Naive B cell (primary cell): ENCODE results near the gene AIF1. TPM values are rescaled to one million over a fixed set of nuclear protein-coding genes. Genes with fewer than 3 reads are reported as not detected.

Experiments used
- ATAC-seq, 2 donors: fragments of 150-1000 bp; cut with Tn5 transposase; 2 replicates each; pipeline ENCODE4 v1.10.0; 2021; ENCODE audit warnings: low read depth in 2 of 2, mild to moderate bottlenecking in 2 of 2, moderate library complexity in 2 of 2
- DNase-seq: peaks from one replicate; pipeline ENCODE4 v3.0.0; 2022
- H3K27ac Mint-ChIP-seq, 6 donors: one replicate each; pipeline ENCODE4 v1.8.0; 2020 to 2022; ENCODE audit warnings: mild to moderate bottlenecking in 6 of 6, mixed read lengths in 6 of 6, moderate library complexity in 5 of 6, inconsistent platforms in 2 of 6
- H3K27me3 Mint-ChIP-seq, 3 donors: one replicate each; pipeline ENCODE4 v1.8.0; 2021 to 2022; ENCODE audit warnings: mixed read lengths in 3 of 3, mild to moderate bottlenecking in 1 of 3
- H3K36me3 Mint-ChIP-seq, 2 donors: one replicate each; pipeline ENCODE4 v1.8.0; 2020 to 2022; ENCODE audit warnings: mixed read lengths in 2 of 2, inconsistent platforms in 1 of 2, mild to moderate bottlenecking in 1 of 2
- H3K4me1 Mint-ChIP-seq, 3 donors: one replicate each; pipeline ENCODE4 v1.8.0; 2020 to 2022; ENCODE audit warnings: mixed read lengths in 3 of 3, inconsistent platforms in 1 of 3, mild to moderate bottlenecking in 1 of 3, moderate library complexity in 1 of 3
- H3K4me3 Mint-ChIP-seq, 8 donors: one replicate each; pipeline ENCODE4 v1.8.0; 2020 to 2022; ENCODE audit warnings: mild to moderate bottlenecking in 8 of 8, mixed read lengths in 8 of 8, moderate library complexity in 8 of 8, inconsistent platforms in 2 of 8
- H3K9me3 Mint-ChIP-seq, 7 donors: one replicate each; pipeline ENCODE4 v1.8.0; 2020 to 2022; ENCODE audit warnings: mixed read lengths in 7 of 7, mild to moderate bottlenecking in 5 of 7, inconsistent platforms in 2 of 7, moderate library complexity in 1 of 7
- polyA plus RNA-seq, 6 donors: library from polyadenylated mRNA; unstranded; fragments of 300-500 nt; fragmentation: Illumina TruSeq; gene quantifications; one replicate each; pipeline ENCODE4 v1.2.3, GENCODE V29; 2021; ENCODE audit warnings: low read depth in 6 of 6

Gene AIF1
- polyA plus RNA-seq, 6 donors from 2014 or later, result 0.50 to 14.4 (median 3.5) TPM

DNA sequence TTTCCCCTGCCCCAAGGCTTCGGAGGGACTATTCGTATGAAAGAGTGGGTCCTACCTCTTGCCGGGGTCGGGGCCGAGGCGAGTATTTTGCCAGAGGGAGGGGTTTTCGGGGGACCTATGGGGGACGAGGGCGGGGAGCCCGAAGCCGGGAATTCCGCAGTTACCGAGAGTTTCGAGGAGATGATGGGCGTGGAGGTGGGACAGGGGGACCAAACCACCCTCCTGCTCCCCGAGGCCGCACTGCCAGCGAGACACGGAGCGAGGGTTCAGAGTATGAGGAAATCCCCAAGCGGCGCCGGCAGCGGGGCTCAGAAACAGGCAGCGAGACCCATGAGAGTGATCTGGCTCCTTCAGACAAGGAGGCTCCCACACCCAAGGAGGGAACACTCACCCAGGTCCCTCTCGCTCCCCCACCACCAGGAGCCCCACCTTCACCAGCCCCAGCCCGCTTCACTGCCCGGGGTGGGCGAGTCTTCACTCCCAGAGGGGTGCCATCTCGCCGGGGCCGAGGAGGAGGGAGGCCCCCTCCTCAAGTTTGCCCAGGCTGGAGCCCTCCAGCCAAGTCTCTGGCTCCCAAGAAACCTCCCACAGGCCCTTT is 16.7 kb downstream of the AIF1 start:
- no peaks in the 10 kb centered on the region for H3K27me3 Mint-ChIP-seq
- H3K4me1 Mint-ChIP-seq, result peaks cover 0 to 12% (median 12%) of the 10 kb centered on the region in 3 donors
- H3K4me3 Mint-ChIP-seq, result no peak overlapping the region
- ATAC-seq, result no peak
- H3K27ac Mint-ChIP-seq, result peak overlapping the region in 2 of 6 donors; percentile 39 to 74
- H3K9me3 Mint-ChIP-seq, result no peaks in the 10 kb centered on the region
- DNase-seq, result no peak
- peaks cover 20 to 45% of the 10 kb centered on the region in 2 donors for H3K36me3 Mint-ChIP-seq

DNA sequence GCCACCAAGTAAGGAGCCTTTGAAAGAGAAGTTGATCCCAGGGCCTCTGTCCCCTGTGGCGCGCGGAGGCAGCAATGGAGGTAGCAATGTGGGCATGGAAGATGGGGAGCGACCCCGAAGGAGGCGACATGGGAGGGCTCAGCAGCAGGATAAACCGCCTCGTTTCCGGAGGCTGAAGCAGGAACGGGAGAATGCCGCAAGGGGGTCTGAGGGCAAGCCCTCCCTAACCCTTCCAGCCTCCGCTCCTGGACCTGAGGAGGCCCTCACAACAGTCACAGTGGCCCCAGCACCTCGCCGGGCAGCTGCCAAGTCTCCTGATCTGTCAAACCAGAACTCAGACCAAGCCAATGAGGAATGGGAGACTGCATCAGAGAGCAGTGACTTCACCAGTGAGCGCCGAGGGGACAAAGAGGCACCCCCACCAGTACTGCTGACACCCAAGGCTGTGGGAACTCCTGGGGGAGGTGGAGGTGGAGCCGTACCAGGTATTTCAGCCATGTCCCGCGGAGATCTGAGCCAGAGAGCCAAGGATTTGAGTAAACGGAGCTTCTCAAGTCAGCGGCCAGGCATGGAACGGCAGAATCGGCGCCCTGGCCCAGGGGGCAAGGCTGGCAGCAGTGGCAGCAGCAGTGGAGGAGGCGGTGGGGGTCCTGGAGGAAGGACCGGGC is 17.4 kb downstream of the AIF1 start:
- Mint-ChIP-seq H3K4me1 (peaks cover 0 to 10% (median 7%) of the 10 kb centered on the region in 3 donors), H3K27ac (peak overlapping the region in 1 of 6 donors; percentile 39), H3K4me3 (peak overlapping the region in 1 of 8 donors; percentile 52), H3K27me3 (no peaks in the 10 kb centered on the region), H3K36me3 (peaks cover 16 to 38% of the 10 kb centered on the region in 2 donors), H3K9me3 (no peaks in the 10 kb centered on the region)
- no peak for DNase-seq
- no peak for ATAC-seq

DNA sequence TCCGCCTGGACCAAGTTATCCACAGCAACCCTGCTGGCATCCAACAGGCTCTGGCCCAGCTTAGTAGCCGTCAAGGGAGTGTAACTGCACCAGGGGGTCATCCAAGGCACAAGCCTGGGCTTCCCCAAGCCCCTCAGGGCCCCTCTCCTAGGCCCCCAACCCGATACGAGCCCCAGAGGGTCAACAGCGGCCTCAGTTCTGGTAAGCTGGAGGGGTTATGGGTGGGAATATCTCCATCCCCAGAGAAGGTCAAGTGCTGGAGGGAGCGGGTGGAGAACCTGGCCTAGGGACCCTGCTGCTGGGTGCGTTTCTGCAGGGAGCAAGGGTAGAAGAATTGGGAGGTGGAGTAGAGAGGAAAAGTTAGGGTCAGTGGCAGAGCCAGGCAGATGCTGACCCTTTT is 18.4 kb downstream of the AIF1 start:
- H3K27me3 Mint-ChIP-seq, result no peaks in the 10 kb centered on the region
- H3K4me3 Mint-ChIP-seq, result no peak overlapping the region
- H3K4me1 Mint-ChIP-seq, result peaks cover 0 to 5% (median 0%) of the 10 kb centered on the region in 3 donors
- DNase-seq (no peak), ATAC-seq (no peak)
- H3K9me3 Mint-ChIP-seq, result no peaks in the 10 kb centered on the region
- peaks cover 8 to 29% of the 10 kb centered on the region in 2 donors for H3K36me3 Mint-ChIP-seq
- no peak overlapping the region for H3K27ac Mint-ChIP-seq

DNA sequence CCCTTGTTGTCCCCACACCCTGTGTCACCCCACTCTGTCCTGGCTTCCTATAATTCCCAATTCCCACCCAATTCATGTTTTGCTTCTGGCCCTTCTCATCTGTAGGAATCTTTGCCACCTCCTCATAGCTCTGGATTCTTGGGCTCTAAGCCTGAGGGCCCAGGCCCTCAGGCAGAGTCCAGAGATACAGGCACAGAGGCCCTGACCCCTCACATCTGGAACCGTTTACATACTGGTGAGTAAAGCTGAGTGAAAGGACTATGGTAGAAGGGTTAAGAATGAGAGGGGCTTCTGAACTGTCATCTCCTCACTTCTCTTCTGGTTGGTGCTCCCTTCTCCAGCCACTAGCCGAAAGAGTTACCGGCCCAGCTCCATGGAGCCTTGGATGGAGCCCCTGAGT is 19.1 kb downstream of the AIF1 start:
- peak overlapping the region in 2 of 6 donors; percentile 7 to 67 for H3K27ac Mint-ChIP-seq

DNA sequence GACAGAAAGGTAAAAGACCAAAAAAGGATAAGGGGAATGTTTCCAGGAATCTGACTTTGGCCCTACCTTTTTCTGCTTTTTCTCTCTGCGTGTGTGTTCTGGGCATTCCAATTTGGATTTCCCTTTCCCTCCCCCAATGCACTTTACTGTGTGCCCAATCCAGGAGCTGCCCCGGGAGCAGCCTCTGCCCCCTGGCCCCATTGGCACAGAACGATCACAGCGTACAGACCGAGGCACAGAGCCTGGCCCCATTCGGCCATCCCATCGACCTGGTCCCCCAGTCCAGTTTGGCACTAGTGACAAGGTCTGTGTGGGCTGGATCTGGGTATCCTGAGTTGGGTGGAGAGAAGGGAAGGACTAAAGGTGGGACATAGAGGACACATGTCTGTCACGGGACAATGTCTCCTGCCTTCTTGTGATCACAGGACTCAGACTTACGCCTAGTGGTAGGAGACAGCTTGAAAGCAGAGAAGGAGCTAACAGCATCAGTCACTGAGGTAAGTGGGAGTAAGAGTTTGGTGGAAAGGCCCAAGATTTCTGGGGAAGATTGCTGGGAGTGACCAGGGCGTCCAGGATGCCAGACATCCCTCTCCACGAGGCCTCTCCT is 20.0 kb downstream of the AIF1 start:
- Mint-ChIP-seq H3K27ac (peak overlapping the region in 1 of 6 donors; percentile 38), H3K4me3 (peak overlapping the region in 1 of 8 donors; percentile 16), H3K4me1 (peaks cover 0 to 5% (median 0%) of the 10 kb centered on the region in 3 donors), H3K27me3 (no peaks in the 10 kb centered on the region), H3K9me3 (no peaks in the 10 kb centered on the region), H3K36me3 (peaks cover 7 to 26% of the 10 kb centered on the region in 2 donors)
- no peak for DNase-seq
- ATAC-seq, result no peak

More for the DNA sequence above, 19.1 kb downstream of the AIF1 start:
- no peaks in the 10 kb centered on the region for H3K9me3 Mint-ChIP-seq
- no peaks in the 10 kb centered on the region for H3K27me3 Mint-ChIP-seq
- H3K4me3 Mint-ChIP-seq, result no peak overlapping the region
- no peak for DNase-seq
- ATAC-seq, result no peak
- peaks cover 0 to 5% (median 0%) of the 10 kb centered on the region in 3 donors for H3K4me1 Mint-ChIP-seq
- H3K36me3 Mint-ChIP-seq, result peaks cover 8 to 27% of the 10 kb centered on the region in 2 donors

DNA sequence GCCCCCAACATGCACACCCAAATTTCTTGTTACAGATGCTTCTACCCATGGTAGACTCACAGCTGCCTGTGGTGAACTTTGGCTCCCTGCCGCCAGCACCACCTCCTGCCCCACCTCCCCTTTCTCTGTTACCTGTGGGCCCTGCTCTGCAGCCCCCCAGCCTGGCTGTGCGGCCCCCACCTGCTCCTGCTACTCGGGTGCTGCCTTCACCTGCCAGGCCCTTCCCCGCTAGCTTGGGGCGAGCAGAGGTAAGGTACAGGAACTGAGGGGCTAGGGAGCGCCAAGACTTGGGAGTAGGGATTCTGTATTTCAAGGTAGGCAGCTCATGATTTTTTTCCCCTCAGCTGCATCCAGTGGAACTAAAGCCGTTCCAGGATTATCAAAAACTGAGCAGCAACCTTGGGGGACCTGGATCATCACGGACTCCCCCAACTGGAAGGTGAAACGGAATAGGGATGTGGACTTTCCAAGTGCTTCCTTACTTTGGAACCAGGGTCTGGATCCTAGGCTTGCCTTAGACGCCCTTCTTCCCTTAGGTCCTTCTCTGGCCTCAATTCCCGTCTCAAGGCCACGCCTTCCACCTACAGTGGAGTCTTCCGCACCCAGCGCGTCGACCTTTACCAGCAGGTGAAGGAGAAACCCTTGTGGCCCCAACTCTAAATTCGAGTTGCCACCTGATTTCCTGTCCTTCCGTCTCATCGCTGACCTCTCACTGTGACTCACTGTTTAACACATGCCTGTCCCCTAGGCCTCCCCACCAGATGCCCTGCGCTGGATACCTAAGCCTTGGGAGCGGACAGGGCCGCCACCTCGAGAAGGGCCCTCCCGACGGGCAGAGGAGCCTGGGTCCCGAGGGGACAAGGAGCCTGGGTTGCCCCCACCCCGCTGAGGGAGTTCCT is 21.9 kb downstream of the AIF1 start:
- no peaks in the 10 kb centered on the region for H3K27me3 Mint-ChIP-seq
- ATAC-seq, result no peak
- H3K27ac Mint-ChIP-seq, result peak overlapping the region in 2 of 6 donors; percentile 9 to 82
- peaks cover 11 to 25% of the 10 kb centered on the region in 2 donors for H3K36me3 Mint-ChIP-seq
- DNase-seq, result no peak
- H3K4me3 Mint-ChIP-seq, result peak overlapping the region in 1 of 8 donors; percentile 40
- peaks cover 0 to 5% (median 0%) of the 10 kb centered on the region in 3 donors for H3K4me1 Mint-ChIP-seq
- H3K9me3 Mint-ChIP-seq, result no peaks in the 10 kb centered on the region

DNA sequence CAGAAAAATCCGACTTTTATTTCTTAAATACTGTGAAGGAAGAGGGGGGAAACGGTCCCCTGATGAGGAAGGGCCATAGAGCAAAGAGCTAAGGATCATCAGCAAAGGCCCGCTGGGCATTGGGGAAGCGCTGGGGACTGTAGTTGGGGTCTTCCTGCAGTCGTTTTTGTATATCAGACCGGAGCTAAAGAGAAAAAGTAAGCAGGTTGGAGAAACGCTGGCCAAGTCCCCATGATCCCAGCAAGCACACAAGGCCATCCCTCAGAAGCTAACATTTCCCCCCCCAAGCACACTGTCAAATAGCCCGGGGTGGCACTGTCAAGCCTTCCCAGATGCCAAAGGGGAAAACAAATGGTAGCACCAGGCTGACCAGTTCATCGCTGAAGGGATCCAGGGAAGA is 24.0 kb downstream of the AIF1 start:
- DNase-seq (no peak), ATAC-seq (no peak)
- H3K27ac Mint-ChIP-seq, result peak overlapping the region in 2 of 6 donors; percentile 61 to 78
- H3K9me3 Mint-ChIP-seq, result no peaks in the 10 kb centered on the region
- no peak overlapping the region for H3K4me3 Mint-ChIP-seq
- peaks cover 11 to 20% of the 10 kb centered on the region in 2 donors for H3K36me3 Mint-ChIP-seq
- peaks cover 0 to 3% (median 0%) of the 10 kb centered on the region in 3 donors for H3K4me1 Mint-ChIP-seq
- no peaks in the 10 kb centered on the region for H3K27me3 Mint-ChIP-seq

DNA sequence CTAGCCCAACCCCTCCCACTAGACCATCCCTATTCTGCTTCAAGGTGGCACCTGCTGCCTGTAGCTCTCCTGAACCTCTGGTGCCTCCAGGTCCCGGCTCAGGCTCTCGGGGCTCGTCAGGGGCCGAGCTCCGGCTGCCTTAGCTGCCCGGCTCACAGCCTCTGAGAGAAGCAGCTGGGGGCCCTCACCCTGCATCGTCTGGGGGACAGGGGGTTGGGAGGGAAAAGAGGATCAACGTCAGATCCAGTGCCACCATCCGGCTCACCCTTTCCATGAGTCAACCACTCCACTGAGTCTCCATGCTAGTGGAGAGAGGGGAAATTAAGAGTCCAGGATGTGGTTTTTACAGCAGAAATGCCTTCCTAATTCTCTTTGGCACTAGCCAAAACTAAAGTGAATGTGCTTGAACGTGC is 24.4 kb downstream of the AIF1 start:
- Mint-ChIP-seq H3K4me1 (no peaks in the 10 kb centered on the region), H3K4me3 (no peak overlapping the region), H3K9me3 (no peaks in the 10 kb centered on the region), H3K27me3 (no peaks in the 10 kb centered on the region), H3K36me3 (peaks cover 11 to 17% of the 10 kb centered on the region in 2 donors), H3K27ac (no peak overlapping the region)
- no peak for DNase-seq
- no peak for ATAC-seq

DNA sequence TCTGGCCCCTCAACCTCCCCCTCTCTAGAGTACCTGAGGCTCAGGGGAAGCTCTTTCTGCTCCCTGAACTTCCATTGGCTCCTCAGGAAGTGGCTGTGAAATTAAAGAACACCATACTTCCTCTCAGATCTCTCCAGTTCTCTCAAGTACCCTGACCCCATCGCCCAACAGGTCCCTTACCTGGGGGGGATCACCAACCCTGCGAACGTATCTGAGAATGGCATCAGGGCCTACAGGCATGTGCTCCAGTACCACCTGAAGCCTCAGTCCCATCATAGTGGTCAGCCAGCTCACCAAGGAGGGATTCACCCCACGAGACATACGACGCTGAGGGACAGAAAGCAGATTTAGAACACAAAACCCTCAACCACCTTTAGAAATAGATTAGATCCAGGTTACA is 25.6 kb downstream of the AIF1 start:
- H3K4me1 Mint-ChIP-seq, result peaks cover 4 to 11% (median 5%) of the 10 kb centered on the region in 3 donors
- no peaks in the 10 kb centered on the region for H3K9me3 Mint-ChIP-seq
- peaks cover 13 to 26% of the 10 kb centered on the region in 2 donors for H3K36me3 Mint-ChIP-seq
- no peak overlapping the region for H3K4me3 Mint-ChIP-seq
- H3K27ac Mint-ChIP-seq, result peak overlapping the region in 1 of 6 donors; percentile 4
- H3K27me3 Mint-ChIP-seq, result no peaks in the 10 kb centered on the region
- DNase-seq, result no peak
- no peak for ATAC-seq

DNA sequence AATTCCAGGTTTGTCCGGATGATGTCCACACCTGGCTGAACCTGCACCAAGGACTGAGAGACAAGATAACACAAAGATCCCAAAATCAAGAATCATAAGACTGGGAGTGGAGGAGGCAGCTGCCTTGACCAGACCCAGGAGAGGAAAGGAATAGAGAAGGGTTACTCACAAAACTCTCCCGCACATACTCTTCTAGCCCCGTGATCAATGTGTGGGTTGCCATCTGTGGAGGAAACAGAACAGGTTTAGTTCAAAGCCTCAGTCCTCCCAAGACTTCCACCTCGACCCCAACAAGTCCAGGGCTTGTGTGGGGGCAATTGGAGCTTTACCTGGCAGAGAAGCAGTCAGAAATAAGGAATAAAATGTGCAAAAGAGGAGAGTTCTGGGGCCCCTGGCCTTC is 26.3 kb downstream of the AIF1 start:
- no peaks in the 10 kb centered on the region for H3K27me3 Mint-ChIP-seq
- no peak overlapping the region for H3K4me3 Mint-ChIP-seq
- H3K27ac Mint-ChIP-seq, result peak overlapping the region in 2 of 6 donors; percentile 51 to 64
- ATAC-seq, result no peak
- DNase-seq, result no peak
- no peaks in the 10 kb centered on the region for H3K9me3 Mint-ChIP-seq
- peaks cover 13 to 28% of the 10 kb centered on the region in 2 donors for H3K36me3 Mint-ChIP-seq
- H3K4me1 Mint-ChIP-seq, result peaks cover 4 to 11% (median 5%) of the 10 kb centered on the region in 3 donors

DNA sequence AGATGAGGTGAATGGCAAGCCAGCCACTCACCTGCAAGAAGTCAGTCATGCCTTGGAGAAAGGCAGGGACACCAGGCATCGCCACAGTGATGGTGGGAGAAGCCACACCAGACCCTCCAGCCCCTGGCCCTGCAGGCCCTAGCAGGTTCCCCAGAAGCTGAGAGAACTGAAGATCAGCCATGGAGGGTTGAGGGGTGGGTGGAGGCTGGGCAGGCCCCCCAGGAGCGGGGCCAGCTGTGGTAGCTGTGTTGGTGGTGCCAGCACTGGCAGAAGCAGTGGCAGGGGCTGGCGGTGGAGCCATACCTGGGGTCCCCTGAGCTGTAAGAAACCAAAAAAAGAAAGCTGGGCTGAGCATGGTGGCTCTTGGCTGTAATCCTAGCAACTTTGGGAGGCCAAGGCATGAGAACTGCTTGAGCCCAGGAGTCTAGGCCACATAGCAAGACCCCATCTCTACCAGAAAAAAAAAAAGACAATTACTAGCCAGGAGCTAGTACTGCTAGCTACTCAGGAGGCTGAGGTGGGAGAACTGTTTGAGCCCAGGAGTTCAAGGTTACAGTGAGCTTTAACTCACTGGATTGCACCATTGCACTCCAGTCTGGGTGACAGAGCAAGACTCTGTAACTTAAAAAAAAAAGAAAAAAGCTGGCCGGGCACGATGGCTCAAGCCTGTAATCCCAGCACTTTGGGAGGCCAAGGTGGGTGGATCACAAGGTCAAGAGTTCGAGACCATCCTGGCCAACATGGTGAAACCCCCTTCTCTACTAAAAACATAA is 27.9 kb downstream of the AIF1 start:
- no peak for ATAC-seq
- no peak for DNase-seq
- Mint-ChIP-seq H3K9me3 (no peaks in the 10 kb centered on the region), H3K4me3 (no peak overlapping the region), H3K36me3 (peaks cover 13 to 28% of the 10 kb centered on the region in 2 donors), H3K27me3 (no peaks in the 10 kb centered on the region), H3K27ac (peak overlapping the region in 1 of 6 donors; percentile 59), H3K4me1 (peaks cover 4 to 11% (median 5%) of the 10 kb centered on the region in 3 donors)

DNA sequence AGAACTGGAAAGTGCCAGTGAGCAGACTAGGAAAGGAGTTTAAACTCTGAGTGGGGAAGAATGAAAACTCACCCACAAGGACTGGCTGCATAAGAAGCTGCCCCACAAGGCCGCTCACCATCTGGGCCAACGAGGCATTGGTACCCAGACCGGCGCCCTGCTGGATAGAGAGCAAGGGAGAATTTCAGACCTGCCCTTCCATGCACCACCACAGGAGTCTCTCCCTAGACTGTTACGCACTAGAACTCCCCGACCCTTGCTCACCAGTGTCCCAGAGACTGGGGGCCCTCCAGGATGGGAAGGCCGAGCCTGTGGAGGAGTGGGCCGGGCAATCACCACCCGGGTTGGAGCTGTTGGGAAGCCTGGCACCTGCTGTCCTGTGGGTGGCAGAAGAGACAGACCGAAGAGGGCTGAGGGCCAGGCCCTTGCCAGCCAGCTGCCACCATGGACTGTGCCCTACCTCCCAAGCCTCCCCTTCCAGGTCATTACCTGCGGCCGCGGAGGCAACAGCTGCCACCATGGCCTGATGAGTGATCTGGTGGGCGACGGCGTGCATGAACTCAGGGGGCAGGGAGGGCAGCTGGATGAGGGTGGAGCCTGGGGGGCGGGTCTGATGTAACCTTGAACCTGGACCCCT is 28.9 kb downstream of the AIF1 start:
- H3K27me3 Mint-ChIP-seq, result no peaks in the 10 kb centered on the region
- peaks cover 13 to 28% of the 10 kb centered on the region in 2 donors for H3K36me3 Mint-ChIP-seq
- ATAC-seq, result no peak
- no peaks in the 10 kb centered on the region for H3K9me3 Mint-ChIP-seq
- DNase-seq, result no peak
- H3K27ac Mint-ChIP-seq, result peak overlapping the region in 2 of 6 donors; percentile 38 to 44
- no peak overlapping the region for H3K4me3 Mint-ChIP-seq
- H3K4me1 Mint-ChIP-seq, result peaks cover 4 to 11% (median 5%) of the 10 kb centered on the region in 3 donors
